Trophoblast cell (in vitro differentiated cells and primary cell): Measurements from ENCODE around the gene ARAF.
"Not testable (repeated sequence)": the region's sequence is repeated elsewhere in the genome, so short reads cannot be mapped to it uniquely, and the experiment has no call there.

Source experiments
- DNase-seq, 2 donors: peaks; one replicate each; pipeline ENCODE4 v3.0.0-alpha.2; 2016
- H2AFZ ChIP-seq: 2 replicates; pipeline ENCODE4 v1.6.1; 2013; ENCODE audit warnings: low read length, moderate library complexity, mild to moderate bottlenecking; ENCODE audit not compliant: insufficient read depth, poor library complexity
- H2AK5ac ChIP-seq: 2 replicates; pipeline ENCODE4 v1.6.1; 2013; ENCODE audit warnings: mild to moderate bottlenecking, low read length
- H2BK120ac ChIP-seq: 2 replicates; pipeline ENCODE4 v1.6.1; 2013; ENCODE audit warnings: low read length, mild to moderate bottlenecking, moderate library complexity; ENCODE audit not compliant: insufficient read depth, poor library complexity
- H2BK12ac ChIP-seq: 2 replicates; pipeline ENCODE4 v1.6.1; 2013; ENCODE audit warnings: mild to moderate bottlenecking, low read length, moderate library complexity
- H2BK5ac ChIP-seq: 2 replicates; pipeline ENCODE4 v1.6.1; 2013; ENCODE audit warnings: low read length, low read depth, moderate library complexity, mild to moderate bottlenecking; ENCODE audit not compliant: poor library complexity
- H3K14ac ChIP-seq: 2 replicates; pipeline ENCODE4 v1.6.1; 2013; ENCODE audit warnings: mild to moderate bottlenecking, low read length
- H3K18ac ChIP-seq: 2 replicates; pipeline ENCODE4 v1.6.1; 2013; ENCODE audit warnings: mild to moderate bottlenecking, low read length
- H3K23ac ChIP-seq: 2 replicates; pipeline ENCODE4 v1.6.1; 2013; ENCODE audit warnings: low read length
- H3K27ac ChIP-seq: 2 replicates; pipeline ENCODE4 v1.5.1; 2013; ENCODE audit warnings: low read depth, mild to moderate bottlenecking, inconsistent platforms, low read length, moderate library complexity
- H3K27me3 ChIP-seq: 2 replicates; pipeline ENCODE4 v1.6.1; 2013; ENCODE audit warnings: inconsistent platforms, mild to moderate bottlenecking, low read length, moderate library complexity; ENCODE audit not compliant: insufficient read depth
- H3K36me3 ChIP-seq, 2 experiments: 1 replicate in 1 of 2; 2 replicates in 1 of 2; pipeline ENCODE4 v1.6.1; 2013; ENCODE audit warnings: low read length in 2 of 2, mild to moderate bottlenecking in 2 of 2, moderate library complexity in 1 of 2; ENCODE audit not compliant: insufficient read depth in 2 of 2, control insufficient read depth in 1 of 2
- H3K4ac ChIP-seq: 2 replicates; pipeline ENCODE4 v1.6.1; 2013; ENCODE audit warnings: low read depth, mild to moderate bottlenecking, low read length, moderate library complexity
- H3K4me1 ChIP-seq, 2 experiments: 1 replicate in 1 of 2; 2 replicates in 1 of 2; pipeline ENCODE4 v1.6.1; 2013; ENCODE audit warnings: low read length in 2 of 2, mild to moderate bottlenecking in 2 of 2, moderate library complexity in 1 of 2; ENCODE audit not compliant: insufficient read depth in 2 of 2, control insufficient read depth in 1 of 2
- H3K4me2 ChIP-seq: 2 replicates; pipeline ENCODE4 v1.6.1; 2013; ENCODE audit warnings: inconsistent platforms, mild to moderate bottlenecking, low read length, moderate library complexity
- H3K4me3 ChIP-seq: 2 replicates; pipeline ENCODE4 v1.5.1; 2013; ENCODE audit warnings: mild to moderate bottlenecking, low read depth, low read length, inconsistent platforms
- H3K79me1 ChIP-seq: one replicate; pipeline ENCODE4 v1.6.1; 2013; ENCODE audit warnings: low read length
- H3K79me2 ChIP-seq: 2 replicates; pipeline ENCODE4 v1.6.1; 2013; ENCODE audit warnings: low read length, mild to moderate bottlenecking; ENCODE audit not compliant: control insufficient read depth, insufficient read depth, poor library complexity
- H3K9ac ChIP-seq: 2 replicates; pipeline ENCODE4 v1.6.1; 2013; ENCODE audit warnings: mild to moderate bottlenecking, low read length
- H3K9me3 ChIP-seq: 2 replicates; pipeline ENCODE4 v1.6.1; 2013; ENCODE audit warnings: low read depth, mild to moderate bottlenecking, control low read depth, inconsistent platforms, low read length; ENCODE audit not compliant: insufficient read depth
- H4K12ac ChIP-seq: 2 replicates; pipeline ENCODE4 v1.6.1; 2013; ENCODE audit warnings: low read depth, mild to moderate bottlenecking, low read length, moderate library complexity
- H4K8ac ChIP-seq: 2 replicates; pipeline ENCODE4 v1.6.1; 2013; ENCODE audit warnings: low read depth, mild to moderate bottlenecking, low read length, moderate library complexity
- H4K91ac ChIP-seq: one replicate; pipeline ENCODE4 v1.6.1; 2013; ENCODE audit warnings: low read depth, mild to moderate bottlenecking, low read length, moderate library complexity
- WGBS: extraction: QIAGEN DNeasy Blood & Tissue Kit; methylation state at CpG from one replicate; pipeline ENCODE4 v1.1.7; 2013; ENCODE audit warnings: missing lambda C conversion rate; ENCODE audit not compliant: insufficient read length, insufficient coverage; ENCODE audit errors: extremely low coverage; 5-methylcytosine and 5-hydroxymethylcytosine counted together

ARAF gene

DNA sequence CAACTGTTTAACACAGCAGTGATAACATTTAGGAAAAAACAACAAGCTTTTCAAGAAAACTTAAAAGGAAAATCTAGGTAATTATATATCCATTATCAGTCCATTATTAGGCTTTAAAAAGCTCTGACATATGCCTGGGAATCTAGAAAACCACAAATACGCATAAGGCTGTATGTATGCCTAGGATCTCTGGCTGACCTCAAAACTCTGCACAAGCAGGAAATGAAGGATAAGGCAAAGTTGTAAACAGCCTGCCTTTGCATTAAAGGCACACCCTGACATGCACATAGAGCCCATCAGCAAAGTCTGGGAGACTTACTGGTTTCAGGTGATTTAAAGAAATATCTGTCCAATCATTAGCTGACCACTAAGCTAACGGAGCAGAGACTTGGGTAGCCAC is 35.3 kb downstream of the ARAF start:
- H2BK12ac ChIP-seq = no peak overlapping the region
- H3K4me3 ChIP-seq = no peak overlapping the region
- no peak overlapping the region for H2BK120ac ChIP-seq
- H3K4me1 ChIP-seq = no peaks in the 10 kb centered on the region
- no peaks in the 10 kb centered on the region for H3K36me3 ChIP-seq
- no CpG with 5 or more reads among the region's 2 CpGs for WGBS
- no peaks in the 10 kb centered on the region for H3K9me3 ChIP-seq
- H3K9ac ChIP-seq = no peak overlapping the region
- H4K8ac ChIP-seq = no peak overlapping the region
- H3K4ac ChIP-seq = no peak overlapping the region
- H3K23ac ChIP-seq = no peak overlapping the region
- H4K91ac ChIP-seq = no peak overlapping the region
- H4K12ac ChIP-seq = no peak overlapping the region
- no peak for DNase-seq
- no peaks in the 10 kb centered on the region for H3K27me3 ChIP-seq
- no peak overlapping the region for H3K4me2 ChIP-seq
- no peak overlapping the region for H3K27ac ChIP-seq
- no peaks in the 10 kb centered on the region for H3K79me2 ChIP-seq
- H3K79me1 ChIP-seq = no peaks in the 10 kb centered on the region
- H2AFZ ChIP-seq = no peak overlapping the region
- H2BK5ac ChIP-seq = no peak overlapping the region
- no peak overlapping the region for H2AK5ac ChIP-seq
- no peak overlapping the region for H3K18ac ChIP-seq
- H3K14ac ChIP-seq = no peak overlapping the region

DNA sequence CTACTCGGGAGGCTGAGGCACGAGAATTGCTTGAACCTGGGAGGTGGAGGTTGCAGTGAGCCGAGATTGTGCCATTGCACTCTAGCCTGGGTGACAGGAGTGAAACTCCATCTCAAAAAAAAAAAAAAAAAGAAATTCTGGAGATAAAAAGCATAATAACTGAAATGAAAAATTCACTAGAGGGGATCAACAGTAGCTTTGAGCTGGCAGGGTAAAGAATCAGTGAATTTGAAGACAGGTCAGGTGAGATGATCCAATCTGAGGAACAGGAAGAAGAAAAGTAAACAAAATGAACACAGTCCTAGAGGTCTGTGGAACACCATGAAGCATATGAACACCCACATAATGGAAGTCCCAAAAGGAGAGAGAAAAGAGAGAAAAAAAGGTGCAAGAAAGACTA is 36.2 kb downstream of the ARAF start:
- Histone ChIP-seq H3K23ac (no peak overlapping the region), H3K79me1 (no peaks in the 10 kb centered on the region), H2BK120ac (no peak overlapping the region), H3K9me3 (no peaks in the 10 kb centered on the region), H3K4me2 (no peak overlapping the region), H3K14ac (no peak overlapping the region), H2BK12ac (no peak overlapping the region), H3K18ac (no peak overlapping the region), H2AK5ac (no peak overlapping the region), H3K4ac (no peak overlapping the region), H3K79me2 (no peaks in the 10 kb centered on the region), H3K36me3 (no peaks in the 10 kb centered on the region), H3K9ac (no peak overlapping the region), H2AFZ (no peak overlapping the region), H3K4me1 (no peaks in the 10 kb centered on the region), H3K4me3 (no peak overlapping the region), H2BK5ac (no peak overlapping the region), H4K12ac (no peak overlapping the region), H4K8ac (no peak overlapping the region), H3K27me3 (no peaks in the 10 kb centered on the region), H3K27ac (no peak overlapping the region), H4K91ac (no peak overlapping the region)
- no CpG with 5 or more reads among the region's 3 CpGs for WGBS
- no peak for DNase-seq

DNA sequence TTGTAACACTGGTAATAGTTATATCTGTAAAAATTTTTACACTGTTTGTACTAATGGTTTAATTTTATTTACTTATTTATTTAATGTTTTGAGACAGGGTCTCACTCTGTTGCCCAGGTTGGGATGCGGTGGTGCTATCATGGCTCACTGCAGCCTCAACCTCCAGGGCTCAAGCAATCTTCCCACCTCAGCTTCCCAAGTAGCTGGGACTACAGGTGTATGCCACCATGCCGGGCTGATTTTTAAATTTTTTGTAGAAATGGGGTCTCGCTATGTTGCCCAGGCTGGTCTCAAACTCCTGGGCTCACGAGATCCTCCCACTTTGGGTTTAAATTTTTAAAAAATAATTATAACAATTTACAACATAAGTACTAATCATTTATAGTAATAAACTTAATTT is 42.1 kb downstream of the ARAF start:
- not testable (repeated sequence) for H2BK12ac ChIP-seq, H4K91ac ChIP-seq, H3K14ac ChIP-seq, H4K12ac ChIP-seq, H3K4me1 ChIP-seq, H3K18ac ChIP-seq, H3K36me3 ChIP-seq, H3K9ac ChIP-seq, H3K9me3 ChIP-seq, H3K27ac ChIP-seq, H2BK120ac ChIP-seq, H3K4me3 ChIP-seq, H3K27me3 ChIP-seq, H2AK5ac ChIP-seq, H2AFZ ChIP-seq, H3K4me2 ChIP-seq, H3K79me1 ChIP-seq, H3K4ac ChIP-seq, H3K23ac ChIP-seq, H2BK5ac ChIP-seq, H4K8ac ChIP-seq, H3K79me2 ChIP-seq, DNase-seq
- no CpG with 5 or more reads among the region's 4 CpGs for WGBS

DNA sequence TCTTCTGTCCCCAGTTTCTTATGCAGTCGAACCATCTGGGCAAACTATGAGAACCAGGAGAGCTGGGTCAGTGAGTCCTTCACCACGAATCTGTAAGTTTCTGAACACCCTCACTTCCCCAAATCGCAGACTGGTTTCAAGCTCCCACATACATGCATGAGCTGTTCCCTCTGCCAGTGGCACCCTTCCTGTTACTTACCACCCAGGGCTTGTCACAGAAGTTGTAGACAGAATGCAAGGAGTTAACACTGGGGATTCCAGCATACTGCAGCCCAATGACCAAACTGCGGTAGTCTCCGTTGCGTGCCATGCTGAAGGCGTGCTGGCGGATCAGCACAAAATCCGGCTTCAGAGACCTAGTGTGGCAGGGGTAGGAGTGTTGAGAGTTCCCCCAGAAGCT is 44.0 kb downstream of the ARAF start:
- Histone ChIP-seq H2BK12ac (no peak overlapping the region), H4K12ac (no peak overlapping the region), H3K4me3 (no peak overlapping the region), H2BK5ac (no peak overlapping the region), H4K8ac (no peak overlapping the region), H3K18ac (no peak overlapping the region), H3K9ac (no peak overlapping the region), H3K9me3 (no peaks in the 10 kb centered on the region), H3K36me3 (no peaks in the 10 kb centered on the region), H3K79me1 (peaks cover 2% of the 10 kb centered on the region), H3K4me1 (peaks cover 6 to 7% of the 10 kb centered on the region in 2 experiments), H3K27me3 (no peaks in the 10 kb centered on the region), H2AFZ (no peak overlapping the region), H3K79me2 (no peaks in the 10 kb centered on the region), H3K27ac (no peak overlapping the region), H3K4me2 (no peak overlapping the region), H3K4ac (no peak overlapping the region), H3K23ac (no peak overlapping the region), H2BK120ac (no peak overlapping the region), H3K14ac (no peak overlapping the region), H4K91ac (no peak overlapping the region), H2AK5ac (no peak overlapping the region)
- WGBS = no CpG with 5 or more reads among the region's 9 CpGs
- no peak for DNase-seq

DNA sequence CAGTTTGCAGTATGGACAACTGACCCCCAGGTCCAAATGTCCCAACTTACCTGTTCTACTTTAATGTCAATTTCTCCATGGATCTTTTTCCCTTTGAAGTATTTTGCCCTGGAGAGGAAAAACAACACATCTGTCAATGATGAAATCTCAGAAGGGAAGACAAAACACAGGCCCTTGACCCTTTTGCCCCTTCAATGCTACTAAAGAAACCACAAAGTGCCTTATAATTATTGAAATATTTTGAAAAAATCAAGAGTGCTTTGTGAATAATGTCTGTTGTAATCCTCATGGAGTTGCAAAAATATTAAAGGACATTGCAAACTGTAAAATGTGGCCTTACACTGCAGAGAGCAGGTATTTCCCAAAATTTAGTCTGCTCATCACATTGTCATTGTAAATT is 46.1 kb downstream of the ARAF start:
- Histone ChIP-seq H3K79me1 (peaks cover 2% of the 10 kb centered on the region), H3K9me3 (no peaks in the 10 kb centered on the region), H3K9ac (no peak overlapping the region), H3K27me3 (no peaks in the 10 kb centered on the region), H3K14ac (no peak overlapping the region), H2BK12ac (no peak overlapping the region), H3K4me2 (no peak overlapping the region), H2BK120ac (no peak overlapping the region), H3K4ac (no peak overlapping the region), H3K18ac (no peak overlapping the region), H2AFZ (no peak overlapping the region), H2AK5ac (no peak overlapping the region), H2BK5ac (no peak overlapping the region), H4K8ac (no peak overlapping the region), H3K4me1 (peaks cover 6 to 7% of the 10 kb centered on the region in 2 experiments), H4K12ac (no peak overlapping the region), H3K27ac (no peak overlapping the region), H3K4me3 (no peak overlapping the region), H3K23ac (no peak overlapping the region), H3K36me3 (no peaks in the 10 kb centered on the region), H3K79me2 (no peaks in the 10 kb centered on the region), H4K91ac (no peak overlapping the region)
- no peak for DNase-seq
